ENCODE measurements around the gene CDKAL1.

The CDKAL1 gene

GRCh38 chr6:20850686-20851416, 316.6 kb downstream of the CDKAL1 start:
- DNase-seq, result no peak

GRCh38 chr6:20851795-20852194, 317.5 kb downstream of the CDKAL1 start:
- no peak for DNase-seq

- DNase-seq, result no peak
These were observed 319.6 kb downstream of the CDKAL1 start for GRCh38 chr6:20853828-20854227.

GRCh38 chr6:20856681-20857288, 322.5 kb downstream of the CDKAL1 start:
- DNase-seq, result no peak

GRCh38 chr6:20861481-20861880, 327.2 kb downstream of the CDKAL1 start:
- DNase-seq, result no peak

- DNase-seq, result no peak
These were observed 331.8 kb downstream of the CDKAL1 start for GRCh38 chr6:20866036-20866435.

- DNase-seq, result no peak
These were observed 332.9 kb downstream of the CDKAL1 start for GRCh38 chr6:20866935-20867703.

GRCh38 chr6:20868397-20869096, 334.3 kb downstream of the CDKAL1 start:
- DNase-seq, result no peak

GRCh38 chr6:20870021-20870420, 335.8 kb downstream of the CDKAL1 start:
- no peak for DNase-seq

- no peak for DNase-seq
These were observed 336.2 kb downstream of the CDKAL1 start for GRCh38 chr6:20870493-20870892.

GRCh38 chr6:20873425-20874190, 339.4 kb downstream of the CDKAL1 start:
- DNase-seq, result no peak

- no peak for DNase-seq
These were observed 341.2 kb downstream of the CDKAL1 start for GRCh38 chr6:20875369-20875963.

GRCh38 chr6:20876036-20876435, 341.8 kb downstream of the CDKAL1 start:
- DNase-seq, result no peak

- DNase-seq, result no peak
These were observed 342.3 kb downstream of the CDKAL1 start for GRCh38 chr6:20876561-20876960.

- no peak for DNase-seq
These were observed 343.0 kb downstream of the CDKAL1 start for GRCh38 chr6:20877008-20877937.

GRCh38 chr6:20879121-20879520, 344.9 kb downstream of the CDKAL1 start:
- no peak for DNase-seq

GRCh38 chr6:20879526-20879925, 345.3 kb downstream of the CDKAL1 start:
- DNase-seq, result no peak

- DNase-seq, result no peak
These were observed 347.1 kb downstream of the CDKAL1 start for GRCh38 chr6:20881365-20881764.

GRCh38 chr6:20882014-20882413, 347.8 kb downstream of the CDKAL1 start:
- no peak for DNase-seq

- DNase-seq, result no peak
These were observed 350.8 kb downstream of the CDKAL1 start for GRCh38 chr6:20885076-20885475.

- no peak for DNase-seq
These were observed 356.9 kb downstream of the CDKAL1 start for GRCh38 chr6:20891161-20891560.

All from NK-92 treated with Interleukin-12 subunit alpha and Interleukin-12 subunit beta, amount 100 ng/mL, for 24 hours (cell line).